H1 (cell line): ENCODE results near the gene PLAC9. TPM values are rescaled to one million over a fixed set of nuclear protein-coding genes. Genes with fewer than 3 reads are reported as not detected.

Experiments used
- FOSL1 ChIP-seq: IDR thresholded peaks from 2 replicates; pipeline ENCODE4 v1.6.1; 2011; ENCODE audit warnings: mild to moderate bottlenecking, low read depth, low read length, moderate library complexity; ENCODE audit not compliant: insufficient read depth
- polyA plus RNA-seq, 7 experiments: library from polyadenylated mRNA; depleted of rRNA in 3 of 7; stranded (reverse) in 5 of 7; unstranded in 2 of 7; fragments of >200 nt in 5 of 7; fragments of 200-250 nt in 2 of 7; gene quantifications; 1 replicate in 5 of 7; 2 replicates in 1 of 7; 4 replicates in 1 of 7; pipeline versions ENCODE4 v1.2.1 to v1.2.3, GENCODE V29; 2011 to 2013; ENCODE audit warnings: missing spikeins in 2 of 7, mixed read lengths in 2 of 7
- total RNA-seq: library from RNA; stranded (reverse); fragmentation: NEBNext Ultra II Directional; extraction: Animal tissue kit (Norgen Biotek cat#: 25700); gene quantifications from 2 replicates; pipeline ENCODE4 v1.2.1, GENCODE V29; 2021

The PLAC9 gene
- total and polyA plus RNA-seq, 2 of the 8 experiments (the other 6 are each of a cell fraction or from before 2014, with no cell fraction given): 8.4 to 16.7 TPM

DNA sequence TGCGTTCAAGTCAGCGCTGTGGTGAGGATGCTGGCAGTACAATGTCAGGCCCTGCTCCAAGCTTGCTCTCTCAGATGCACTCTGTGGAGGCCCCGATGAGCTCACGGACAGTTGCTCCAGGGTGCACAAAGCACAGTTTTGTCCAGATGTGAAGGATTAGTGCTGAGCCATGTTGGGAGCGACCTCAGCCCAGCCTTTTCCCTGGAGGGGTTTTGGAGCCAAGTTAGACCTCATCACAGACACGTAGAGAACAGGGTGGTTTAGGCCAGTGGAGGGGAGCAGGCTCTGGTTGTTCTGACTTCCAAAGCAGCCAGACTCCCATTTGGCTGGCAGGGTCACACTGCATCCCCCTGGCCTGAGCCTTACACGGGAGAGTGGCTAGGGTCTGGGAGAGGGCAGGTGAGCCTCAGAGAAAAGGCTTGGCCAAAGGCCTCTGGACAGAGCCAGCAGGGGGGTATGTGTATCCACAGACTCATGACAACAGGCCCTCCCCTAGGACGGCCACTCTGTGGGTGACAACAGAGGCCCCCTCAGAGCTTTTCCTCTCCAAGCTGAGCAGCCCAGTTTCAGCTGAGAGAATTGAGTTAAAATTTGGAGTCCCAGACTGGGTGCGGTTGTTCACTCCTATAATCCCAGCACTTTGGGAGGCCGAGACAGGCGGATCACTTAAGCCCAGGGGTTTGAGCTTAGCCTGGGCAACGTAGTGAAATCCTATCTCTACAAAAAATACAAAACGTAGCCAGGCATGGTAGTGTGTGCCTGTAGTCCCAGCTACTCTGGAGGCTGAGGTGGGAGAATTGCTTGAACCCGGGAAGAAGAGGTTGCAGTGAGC, 4.7 kb downstream of the PLAC9 start (continued):
- no peak for TF ChIP-seq FOSL1
- TF ChIP-seq, all 59 proteins: peak for 0
